HepG2 (cell line): ENCODE data around the gene USP24. TPM values are rescaled to one million over a fixed set of nuclear protein-coding genes. Genes with fewer than 3 reads are reported as not detected.

ENCODE experiments used
- FOXO1 ChIP-seq: sonication (generic); formaldehyde crosslinking; IDR thresholded peaks from 2 replicates; pipeline ENCODE4 v1.4.0; 2020; ENCODE audit warnings: missing genetic modification reagents
- GMEB2 ChIP-seq: IDR thresholded peaks from 2 replicates; pipeline ENCODE4 v1.6.1; 2016; ENCODE audit warnings: missing biosample characterization, missing genetic modification reagents, low read depth
- HES4 ChIP-seq: sonication (generic); formaldehyde crosslinking; IDR thresholded peaks from 2 replicates; pipeline ENCODE4 v1.9.0; 2021; ENCODE audit warnings: mild to moderate bottlenecking, missing genetic modification reagents, borderline replicate concordance
- KLF6 ChIP-seq: IDR thresholded peaks from 2 replicates; pipeline ENCODE4 v1.8.0; 2016; ENCODE audit warnings: missing biosample characterization, missing genetic modification reagents
- LRRFIP1 ChIP-seq: sonication (generic); formaldehyde crosslinking; conservative IDR thresholded peaks from 2 replicates; pipeline ENCODE4 v1.4.0; 2020; ENCODE audit warnings: missing genetic modification reagents
- NCOA5 ChIP-seq: sonication (generic); formaldehyde crosslinking; IDR thresholded peaks from 2 replicates; pipeline ENCODE4 v1.4.0; 2020; ENCODE audit warnings: missing genetic modification reagents
- NR2F6 ChIP-seq, 2 experiments: IDR thresholded peaks; 2 replicates each; pipeline ENCODE4 v1.6.1; 2016; ENCODE audit warnings: antibody characterized with exemption in 1 of 2, mild to moderate bottlenecking in 1 of 2
- PHF21A ChIP-seq: sonication (generic); formaldehyde crosslinking; IDR thresholded peaks from 2 replicates; pipeline ENCODE4 v1.5.0; 2020; ENCODE audit warnings: mild to moderate bottlenecking, missing genetic modification reagents
- PITX1 ChIP-seq: sonication (generic); formaldehyde crosslinking; IDR thresholded peaks from 2 replicates; pipeline ENCODE4 v1.5.1; 2020; ENCODE audit warnings: mild to moderate bottlenecking, missing genetic modification reagents
- RBM39 ChIP-seq: fragments of 200-400 bp; formaldehyde crosslinking; IDR thresholded peaks from one replicate; pipeline ENCODE4 v1.6.1; 2018; ENCODE audit warnings: antibody characterized with exemption, mild to moderate bottlenecking, low read depth, low read length; ENCODE audit not compliant: poor library complexity, severe bottlenecking
- SALL1 ChIP-seq: sonication (generic); formaldehyde crosslinking; IDR thresholded peaks from 2 replicates; pipeline ENCODE4 v1.8.0; 2022; ENCODE audit warnings: mild to moderate bottlenecking, missing genetic modification reagents
- TARDBP ChIP-seq: sonication (generic); formaldehyde crosslinking; IDR thresholded peaks from 2 replicates; pipeline ENCODE4 v1.8.0; 2022; ENCODE audit warnings: mild to moderate bottlenecking, missing genetic modification reagents
- XRCC5 ChIP-seq: fragments of 200-400 bp; formaldehyde crosslinking; optimal IDR thresholded peaks from 2 replicates; pipeline ENCODE3; 2017; ENCODE audit warnings: mild to moderate bottlenecking, low read length
- ZBTB4 ChIP-seq: sonication (generic); formaldehyde crosslinking; IDR thresholded peaks from 2 replicates; pipeline ENCODE4 v1.4.0; 2020; ENCODE audit warnings: missing genetic modification reagents, mild to moderate bottlenecking, borderline replicate concordance
- ZBTB43 ChIP-seq: sonication (generic); formaldehyde crosslinking; conservative IDR thresholded peaks from 2 replicates; pipeline ENCODE4 v1.4.0; 2020; ENCODE audit warnings: missing genetic modification reagents
- ZFP91 ChIP-seq: sonication (generic); formaldehyde crosslinking; IDR thresholded peaks from 2 replicates; pipeline ENCODE4 v1.9.0; 2022; ENCODE audit warnings: missing genetic modification reagents, mild to moderate bottlenecking, borderline replicate concordance
- ZNF564 ChIP-seq: sonication (generic); formaldehyde crosslinking; IDR thresholded peaks from 2 replicates; pipeline ENCODE4 v1.8.1; 2023; ENCODE audit warnings: mild to moderate bottlenecking, missing genetic modification reagents
- ZNF576 ChIP-seq: sonication (generic); formaldehyde crosslinking; IDR thresholded peaks from 2 replicates; pipeline ENCODE4 v1.4.0; 2020; ENCODE audit warnings: mild to moderate bottlenecking, missing genetic modification reagents
- ZNF674 ChIP-seq: sonication (generic); formaldehyde crosslinking; IDR thresholded peaks from 2 replicates; pipeline ENCODE4 v1.5.0; 2020; ENCODE audit warnings: low read depth, mild to moderate bottlenecking, missing genetic modification reagents
- ZNF816 ChIP-seq: sonication (generic); formaldehyde crosslinking; IDR thresholded peaks from 2 replicates; pipeline ENCODE4 v1.8.0; 2022; ENCODE audit warnings: missing genetic modification reagents, mild to moderate bottlenecking, borderline replicate concordance
- polyA plus RNA-seq, 8 experiments: library from polyadenylated mRNA; depleted of rRNA in 3 of 8; stranded (reverse) in 7 of 8; unstranded in 1 of 8; fragments of >200 nt; fragmentation: Illumina TruSeq in 4 of 8; extraction: Trizol in 4 of 8; gene quantifications; 2 replicates each; pipeline versions ENCODE4 v1.2.1 to v1.2.3, GENCODE V29; 2011 to 2016; ENCODE audit warnings: low read depth in 4 of 8, missing spikeins in 1 of 8, mixed read lengths in 1 of 8; ENCODE audit not compliant: insufficient read depth in 1 of 8
- total RNA-seq, 5 experiments: library from RNA; depleted of rRNA; stranded (reverse); fragments of >200 nt; fragmentation: Illumina TruSeq; extraction: Trizol; gene quantifications; 2 replicates each; pipeline ENCODE4 v1.2.3, GENCODE V29; 2016; ENCODE audit warnings: low read depth in 1 of 5

Gene USP24
- total and polyA plus RNA-seq, 2 of the 13 experiments (the other 11 are each of a cell fraction or from before 2014, with no cell fraction given) = 18.8 to 47.6 TPM

GRCh38 chr1:55071477-55071876 is 143.7 kb downstream of the USP24 start (continued):
- no peak for TF ChIP-seq HES4 (CRISPR knock-in tag)
- 0 out of 2 replicates have a peak, but pooled peaks have one; percentile 33 for TF ChIP-seq TARDBP (CRISPR knock-in tag)
- peak; percentile 59 for TF ChIP-seq SALL1
- TF ChIP-seq ZFP91 (CRISPR knock-in tag) = peak; percentile 18; the same call in 1 of the 2 replicates
- TF ChIP-seq ZNF816 = no peak
- TF ChIP-seq ZNF576 (CRISPR knock-in tag) = no peak
- no peak for TF ChIP-seq ZBTB43 (CRISPR knock-in tag)
- TF ChIP-seq ZBTB4 (CRISPR knock-in tag) = peak; percentile 39; the same call in 1 of the 2 replicates
- TF ChIP-seq ZNF564 (CRISPR knock-in tag) = no peak
- no peak for TF ChIP-seq GMEB2 (CRISPR knock-in tag)
- no peak for TF ChIP-seq PHF21A
- no peak for TF ChIP-seq RBM39
- no peak for TF ChIP-seq LRRFIP1 (CRISPR knock-in tag)
- no peak for TF ChIP-seq NCOA5 (CRISPR knock-in tag)
- no peak for TF ChIP-seq KLF6 (CRISPR knock-in tag)
- 0 out of 2 replicates have a peak, but pooled peaks have one; percentile 27 for TF ChIP-seq PITX1 (CRISPR knock-in tag)
- peak; percentile 78 for TF ChIP-seq FOXO1 (CRISPR knock-in tag)
- TF ChIP-seq NR2F6 (IDR thresholded peaks at IDR 0.05) = no peak
- TF ChIP-seq NR2F6 (CRISPR knock-in tag; IDR thresholded peaks at IDR 0.05) = peak; percentile 9; the same call in 1 of the 2 replicates
- peak; percentile 84 for TF ChIP-seq XRCC5
- TF ChIP-seq ZNF674 (CRISPR knock-in tag) = no peak
